Measurements from ENCODE around the gene LGR6.
A peak's percentile ranks its signal among the peaks of the same experiment; 100 is the strongest.

Gene LGR6

DNA sequence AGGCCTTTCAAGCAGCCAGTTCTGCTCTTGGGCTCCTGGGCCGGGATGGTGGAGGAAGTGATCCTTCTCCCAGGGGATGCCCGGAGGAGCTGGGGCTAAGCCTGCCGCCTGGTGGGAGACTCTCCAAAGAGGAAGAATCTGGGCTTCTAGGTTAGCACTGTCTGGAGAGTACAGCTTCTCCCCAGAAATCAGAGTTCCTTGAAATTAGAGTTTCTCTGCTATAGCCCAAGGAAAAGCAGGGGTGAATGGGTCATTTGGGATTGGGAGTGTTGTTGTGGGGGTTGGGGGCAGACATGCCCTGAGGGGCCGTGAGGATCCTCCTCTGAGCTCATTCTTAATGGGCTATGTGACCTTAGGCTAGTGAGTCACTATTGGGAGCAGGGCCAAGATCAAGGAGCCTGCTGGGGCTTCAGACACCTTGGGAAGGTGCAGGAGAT lies 6.5 kb downstream of the LGR6 start:
- no peak for DNase-seq

DNA sequence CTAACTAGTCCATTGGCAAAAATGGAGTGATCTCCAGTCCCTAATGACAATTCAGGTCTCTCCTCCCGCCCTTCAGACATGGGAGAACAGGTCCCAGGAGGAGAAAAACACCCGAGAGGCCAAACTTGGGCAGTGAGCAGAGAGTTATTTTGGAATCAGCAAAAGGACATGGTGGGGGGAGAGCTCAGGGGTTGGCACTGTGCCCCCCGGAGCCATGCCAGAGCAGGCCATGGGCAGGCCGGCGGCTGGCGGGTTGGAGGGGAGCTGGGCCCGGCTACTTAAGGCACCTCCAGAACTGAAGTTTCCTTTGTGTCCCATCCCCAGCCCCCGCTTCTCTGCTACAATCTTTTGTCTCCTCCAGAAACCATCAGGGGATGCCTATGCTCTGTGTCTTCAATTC lies 7.1 kb downstream of the LGR6 start:
- DNase-seq, result no peak

DNA sequence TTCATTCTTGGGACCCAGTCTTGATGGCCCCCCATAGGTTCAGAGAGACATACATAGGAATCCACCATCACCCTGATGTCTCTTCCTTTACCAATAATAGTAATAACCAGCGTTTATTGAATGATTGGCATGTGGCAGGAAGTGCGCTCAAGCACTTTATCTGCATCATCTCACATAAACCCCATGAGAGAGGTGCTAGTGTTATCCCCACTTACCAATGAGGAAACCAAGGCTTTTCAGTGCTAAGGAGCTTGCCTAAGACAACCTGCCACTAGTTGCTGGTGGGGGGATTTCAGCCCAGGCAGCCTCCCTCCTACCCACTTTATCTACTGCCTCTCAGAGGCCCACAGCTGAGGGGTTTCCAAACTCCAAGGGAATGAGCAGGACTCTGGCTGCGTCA lies 7.7 kb downstream of the LGR6 start:
- peak in 1 of 2 donors; percentile 35 for DNase-seq

DNA sequence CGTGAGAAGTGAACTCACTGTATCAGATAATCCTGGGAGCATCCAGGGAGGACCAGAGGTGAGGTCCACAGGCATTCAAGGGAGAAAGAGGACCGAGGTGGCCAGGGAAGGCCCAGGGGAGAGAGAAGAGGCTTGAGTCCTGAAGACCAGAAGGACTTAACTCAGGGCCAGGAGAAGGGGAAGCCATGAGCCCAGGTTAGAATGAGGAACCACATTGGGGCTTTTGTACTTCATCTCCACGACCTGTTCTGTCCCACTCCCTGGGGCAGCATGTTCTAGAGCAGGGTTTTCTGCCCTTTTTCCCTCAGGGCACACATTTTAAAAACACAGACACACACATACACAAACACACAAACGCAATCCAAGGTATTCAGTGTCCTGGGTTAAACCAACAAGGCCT lies 8.4 kb downstream of the LGR6 start:
- DNase-seq, result no peak

DNA sequence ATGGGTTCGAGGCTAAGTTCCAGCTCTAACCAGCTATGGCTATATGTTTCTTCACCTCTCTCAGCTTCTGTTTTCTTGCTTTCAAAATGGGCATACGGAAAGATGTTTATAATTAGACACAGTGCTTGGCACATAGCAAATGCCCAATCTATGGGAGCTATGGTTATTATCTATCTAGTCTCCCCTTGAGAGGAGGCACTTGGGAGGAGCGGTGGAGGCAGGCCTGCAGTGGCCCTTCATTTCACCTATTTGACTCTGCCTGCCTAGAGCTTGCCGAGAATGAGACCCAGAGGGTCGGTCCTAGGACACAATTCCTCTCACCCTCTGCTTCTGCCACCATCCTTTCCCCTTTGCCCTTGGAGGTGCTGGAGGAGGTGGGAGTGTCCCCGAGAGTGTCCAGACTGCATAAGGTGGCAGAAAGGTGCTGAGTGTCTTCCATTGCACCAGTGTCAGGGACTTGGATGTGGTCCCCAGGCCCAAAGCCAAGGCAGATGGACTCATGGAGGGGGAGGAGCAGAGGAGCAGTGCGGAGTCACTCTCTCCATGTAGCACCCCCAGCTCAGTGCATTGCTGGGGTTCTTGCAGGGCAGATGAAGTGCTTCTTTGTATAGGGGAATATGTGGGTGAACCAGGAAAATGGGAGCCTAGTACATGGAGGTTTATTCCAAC lies 9.0 kb downstream of the LGR6 start:
- no peak for DNase-seq

DNA sequence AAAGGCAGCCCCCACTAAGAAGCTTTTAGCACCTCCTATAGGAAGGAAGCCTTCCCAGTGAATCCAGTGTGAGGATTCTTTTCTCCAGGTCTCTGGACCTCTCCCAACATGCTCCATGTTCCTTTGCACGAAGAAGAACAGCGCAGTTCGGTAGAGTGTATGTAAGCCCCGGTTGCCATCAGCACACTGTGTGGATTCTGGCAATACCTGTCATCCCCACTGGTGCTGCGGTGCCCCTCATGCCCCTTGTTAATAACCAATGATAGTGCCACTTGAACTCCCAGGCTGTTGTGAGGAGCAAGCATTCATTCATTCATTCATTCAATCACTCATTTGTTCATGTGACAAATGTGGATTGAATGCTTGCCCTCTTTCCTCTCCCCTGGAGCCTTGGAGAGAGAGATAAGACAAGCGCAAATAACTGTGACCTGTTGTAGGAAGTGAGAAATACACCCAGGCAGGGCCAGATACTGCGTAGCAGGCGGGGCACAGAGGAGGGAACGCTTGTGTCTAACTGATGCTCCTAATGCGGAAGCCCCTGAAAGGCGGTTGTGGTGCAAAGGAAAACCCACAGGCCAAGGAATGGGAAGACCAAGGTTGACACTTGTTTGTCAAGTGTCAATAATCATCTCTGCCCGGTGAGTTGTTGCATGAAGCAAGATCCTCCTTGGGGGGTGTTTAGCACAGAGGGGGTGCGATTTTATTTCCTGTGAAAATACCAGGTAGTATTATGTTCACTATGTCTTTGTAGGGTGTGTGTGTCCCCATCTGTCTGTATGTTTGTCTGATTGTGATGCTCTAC lies 9.8 kb downstream of the LGR6 start:
- peak; percentile 29 to 36 for DNase-seq

DNA sequence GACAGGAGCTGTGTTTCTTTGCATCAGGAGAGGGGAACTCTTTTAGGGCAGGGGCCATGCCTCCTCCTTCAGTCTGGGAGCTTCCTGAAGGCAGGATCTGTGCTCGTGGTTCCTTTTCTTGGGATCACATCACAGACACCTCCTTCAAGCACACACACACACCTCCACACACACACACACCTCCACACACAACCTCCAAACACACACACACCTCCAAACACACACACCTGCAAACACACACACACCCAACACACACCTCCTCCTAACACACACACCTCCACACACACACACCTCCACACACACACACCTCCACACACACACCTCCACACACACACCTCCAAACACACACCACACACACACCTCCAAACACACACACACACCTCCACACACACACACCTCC lies 10.5 kb downstream of the LGR6 start:
- DNase-seq, result no peak

DNA sequence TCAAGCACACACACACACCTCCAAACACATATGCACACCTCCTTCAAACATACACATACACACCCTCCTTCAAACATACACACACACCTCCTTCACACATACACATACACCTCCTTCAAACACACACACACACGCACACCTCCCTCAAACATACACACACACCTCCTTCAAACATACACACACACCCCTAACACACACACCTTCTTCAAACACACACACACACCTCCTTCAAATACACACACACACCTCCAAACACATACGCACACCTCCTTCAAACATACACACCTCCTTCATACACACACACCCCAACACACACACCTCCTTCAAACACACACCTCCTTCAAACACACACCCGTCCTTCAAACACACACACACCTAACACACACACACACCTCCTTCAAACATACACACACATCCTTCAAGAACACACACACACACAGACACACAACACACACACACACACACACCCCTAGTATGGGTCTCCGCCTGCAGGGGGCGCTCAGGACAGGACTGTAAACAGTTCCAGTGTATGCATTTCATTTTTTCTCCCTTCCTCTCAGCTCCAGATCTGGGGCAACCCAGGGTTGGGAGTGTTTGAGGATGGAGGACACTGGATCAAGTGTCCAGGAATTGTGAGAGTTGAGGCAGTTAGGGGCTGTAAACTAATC lies 12.1 kb downstream of the LGR6 start:
- DNase-seq, result no peak

DNA sequence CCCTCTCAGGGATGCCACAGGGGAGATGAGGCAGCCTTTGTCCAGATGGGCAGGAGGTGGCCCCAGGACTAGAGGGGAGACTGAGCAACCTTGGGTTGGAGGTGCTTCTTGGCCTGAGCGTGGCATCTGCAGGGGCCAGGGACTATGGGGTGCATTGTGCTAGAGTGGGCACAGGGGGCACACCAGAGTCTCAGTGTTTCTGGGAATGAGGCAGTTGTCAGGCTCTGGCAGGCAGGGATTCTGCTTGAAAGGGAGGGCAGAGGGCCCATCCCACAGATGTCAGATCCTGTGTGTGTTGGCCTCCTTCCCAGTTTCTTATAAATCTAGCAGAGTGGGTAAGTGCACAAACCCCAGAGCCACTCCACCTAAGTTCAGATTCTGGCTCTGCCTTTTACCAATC lies 13.7 kb downstream of the LGR6 start:
- DNase-seq, result no peak

DNA sequence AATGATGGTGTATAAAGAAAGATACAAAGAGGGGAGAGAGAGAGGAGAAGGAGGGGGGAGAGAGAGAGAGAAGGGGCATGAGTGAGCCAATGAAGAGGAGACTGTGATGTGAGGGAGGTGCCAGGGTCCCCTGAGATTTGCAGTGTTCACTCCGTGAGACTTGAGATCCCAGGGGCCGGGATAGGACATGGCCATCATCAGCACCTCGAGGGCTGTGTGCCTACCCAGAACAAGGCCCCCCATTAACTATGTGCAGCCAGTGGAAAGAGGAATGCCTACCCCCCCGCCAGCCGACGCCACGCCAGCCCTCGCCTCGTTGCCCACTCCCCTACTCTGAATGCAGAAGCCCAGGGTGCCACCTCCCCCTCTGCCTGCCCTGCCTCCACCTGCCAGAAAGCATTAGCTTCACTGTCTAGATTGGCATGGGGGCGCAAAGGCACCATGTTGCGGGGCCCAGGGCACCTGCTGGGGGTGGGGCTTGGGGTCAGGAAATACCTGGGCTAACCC lies 14.8 kb downstream of the LGR6 start:
- DNase-seq, result no peak

DNA sequence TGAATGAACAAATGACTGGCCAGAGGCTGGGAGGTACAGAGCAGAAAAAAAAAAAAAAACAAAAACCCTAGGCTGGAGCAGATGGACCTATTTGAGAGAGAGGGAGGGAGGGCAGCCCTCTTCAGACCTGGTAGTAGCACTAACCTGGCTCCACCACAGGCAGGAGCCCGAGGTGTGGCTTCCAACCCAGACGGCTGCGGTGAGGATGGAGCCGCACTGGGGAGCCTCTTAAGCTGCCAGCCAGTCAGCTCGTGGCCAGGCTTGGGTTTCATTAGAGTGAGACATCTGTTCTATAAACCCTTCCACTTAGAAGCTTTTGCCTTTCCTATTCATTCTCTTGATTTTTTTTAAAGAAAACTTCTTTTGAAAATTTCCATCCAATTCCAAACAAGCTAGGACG lies 16.8 kb downstream of the LGR6 start:
- DNase-seq, result no peak

DNA sequence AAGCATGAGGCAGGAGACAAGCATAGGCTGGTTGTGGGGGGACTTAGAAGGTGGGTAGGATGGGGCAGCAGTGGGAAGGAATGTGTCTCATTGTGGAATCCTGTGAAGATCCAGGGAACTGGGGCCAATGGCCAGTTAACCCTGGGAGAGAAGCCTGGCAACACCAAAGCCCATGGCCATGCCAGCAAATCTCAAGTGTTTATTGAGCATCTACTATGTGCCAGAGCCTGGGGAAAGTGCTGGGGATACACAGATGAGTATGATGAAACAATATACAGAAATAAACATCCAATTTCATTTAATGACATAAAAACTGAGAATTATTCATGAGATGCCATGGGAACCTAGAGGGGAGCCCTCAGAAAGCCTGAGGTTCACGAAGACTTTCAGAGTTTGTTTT lies 17.4 kb downstream of the LGR6 start:
- no peak for DNase-seq

DNA sequence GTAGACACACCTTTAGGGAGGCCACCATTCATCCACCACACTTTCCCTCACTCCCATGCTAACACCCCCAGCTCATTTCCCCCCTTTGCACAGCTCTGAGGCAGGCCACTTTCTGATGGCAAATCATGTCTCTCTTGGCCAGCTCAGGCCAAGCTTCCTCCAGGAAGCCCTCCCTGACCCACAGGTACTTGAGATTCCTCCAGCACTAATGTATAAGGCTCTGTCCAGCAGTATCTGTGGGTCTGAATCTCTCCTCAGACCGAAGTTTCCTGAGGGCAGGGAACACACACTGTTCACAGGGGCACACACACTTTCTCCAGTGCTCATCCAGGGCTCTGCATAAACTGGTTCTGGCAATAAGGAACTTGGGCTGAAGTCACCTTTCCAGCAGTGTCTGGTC lies 19.2 kb downstream of the LGR6 start:
- DNase-seq, result no peak

DNA sequence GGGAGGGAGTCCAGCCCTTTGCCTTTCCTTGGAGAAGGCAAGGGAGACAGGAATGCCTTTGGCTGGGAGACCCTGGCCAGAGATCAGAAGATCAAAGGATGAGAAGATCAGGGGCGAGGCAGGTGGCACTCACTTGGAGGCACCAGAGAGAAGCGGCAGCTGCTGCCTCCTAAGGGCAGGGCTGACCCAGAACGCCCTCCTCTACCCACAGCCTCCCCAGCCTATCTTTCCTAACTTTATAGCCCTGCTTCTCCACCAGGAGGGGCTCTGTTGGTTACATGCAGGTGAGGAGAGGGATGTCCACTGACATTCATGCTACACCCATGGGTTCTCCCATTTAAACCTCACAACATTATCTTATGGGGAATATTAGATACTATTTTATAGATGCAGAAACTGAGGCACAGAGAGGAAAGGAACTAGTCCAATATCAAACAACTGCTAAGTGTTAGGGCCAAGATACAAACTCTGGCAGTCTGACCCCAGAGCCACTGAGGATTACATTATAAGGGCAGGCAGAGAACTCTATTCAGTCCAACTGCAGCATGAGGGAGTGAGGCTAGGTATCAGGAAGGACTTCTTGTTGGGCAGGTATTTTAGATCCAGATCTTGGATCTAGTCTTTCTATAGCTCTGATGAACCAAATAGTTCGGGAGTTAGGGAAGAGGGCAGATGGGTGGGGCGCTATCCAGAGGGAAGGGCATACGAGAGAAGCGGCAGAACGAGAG lies 19.9 kb downstream of the LGR6 start:
- no peak for DNase-seq

DNA sequence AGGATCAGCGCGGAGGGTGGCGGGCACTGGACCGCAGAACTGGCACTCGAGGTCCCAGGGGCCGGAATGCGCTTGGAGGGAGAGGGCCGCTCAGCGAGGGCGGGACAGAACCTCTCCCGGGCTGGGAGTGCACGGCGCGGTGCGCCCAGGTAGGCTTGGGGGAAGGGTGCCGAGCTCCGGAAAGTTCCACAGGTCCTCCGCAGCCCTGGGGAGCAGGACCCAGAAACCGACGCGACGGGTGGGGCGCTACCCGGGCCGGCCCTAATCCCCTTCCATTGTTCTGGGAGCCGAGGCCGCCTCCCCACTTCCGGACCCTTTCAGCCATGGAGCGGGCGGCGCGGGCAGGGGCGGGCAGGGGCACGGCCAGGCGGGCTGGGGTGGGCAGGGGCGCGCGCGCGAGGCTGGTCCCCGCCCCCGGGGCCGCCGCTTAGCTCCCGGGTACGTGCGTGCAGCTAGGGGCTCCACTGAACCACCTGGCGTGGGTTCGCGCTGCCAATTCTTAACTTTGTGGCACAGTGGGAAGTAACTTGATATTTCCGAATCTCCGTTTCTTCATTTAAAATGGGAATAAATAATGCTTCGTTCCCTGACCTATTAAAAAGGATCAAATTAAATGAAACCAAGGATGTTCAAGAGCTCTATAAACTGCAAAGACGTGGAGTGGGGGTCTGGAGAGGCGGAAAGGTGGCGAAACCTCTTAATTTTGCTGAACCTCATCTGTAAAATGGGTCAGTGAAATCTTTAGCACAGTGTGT lies 20.7 kb downstream of the LGR6 start:
- no peak for DNase-seq

DNA sequence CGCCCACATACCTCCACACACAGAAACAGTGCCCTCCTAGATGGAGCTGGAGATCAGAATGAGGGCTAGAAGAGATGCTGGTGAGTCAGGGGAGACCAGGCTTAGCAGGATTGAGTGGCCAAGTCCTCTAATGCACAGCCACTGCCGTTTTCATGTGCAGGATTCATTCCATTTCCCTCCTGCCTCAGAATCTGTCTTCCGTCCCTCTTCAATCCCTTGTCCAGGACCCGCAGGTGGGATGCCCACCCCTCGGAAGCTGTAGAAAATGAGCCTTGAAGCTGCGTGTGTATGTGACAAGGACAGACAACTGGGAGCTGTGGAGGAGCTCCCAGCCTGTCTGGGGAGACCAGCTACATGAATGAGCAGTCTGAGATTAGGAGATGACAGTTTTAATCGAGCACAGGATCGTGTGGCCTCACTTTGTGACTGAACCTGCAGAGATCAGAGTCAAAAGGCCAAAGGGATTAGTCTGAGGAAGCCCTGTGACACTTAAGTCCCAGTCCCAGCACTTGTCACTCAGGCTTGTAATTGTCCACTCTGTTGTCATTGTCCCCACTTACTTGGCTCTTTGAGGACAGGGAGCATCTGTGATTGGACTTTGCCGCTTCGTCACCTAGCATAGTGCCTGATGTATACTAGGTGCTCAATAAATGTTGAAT lies 22.0 kb downstream of the LGR6 start:
- no peak for DNase-seq

DNA sequence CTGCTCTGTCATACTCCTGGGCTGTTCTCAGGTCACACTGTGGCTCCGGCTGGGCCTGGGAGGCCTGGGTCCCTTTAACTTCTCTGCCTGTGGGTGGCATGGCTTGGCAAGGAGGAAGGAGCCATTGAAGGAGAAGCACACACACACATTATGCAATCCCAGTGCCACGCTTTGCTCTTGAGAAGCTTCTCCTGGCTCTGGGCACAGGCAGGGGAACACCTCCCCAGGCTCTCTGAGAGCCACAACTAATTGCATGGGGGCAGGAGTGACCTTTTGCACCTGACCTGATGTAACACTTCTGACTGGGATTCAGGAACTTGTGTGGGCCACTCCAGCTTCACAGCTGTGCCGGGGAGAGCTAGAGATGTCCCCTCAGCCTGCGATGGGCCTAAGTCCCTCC lies 23.1 kb downstream of the LGR6 start:
- DNase-seq, result no peak

DNA sequence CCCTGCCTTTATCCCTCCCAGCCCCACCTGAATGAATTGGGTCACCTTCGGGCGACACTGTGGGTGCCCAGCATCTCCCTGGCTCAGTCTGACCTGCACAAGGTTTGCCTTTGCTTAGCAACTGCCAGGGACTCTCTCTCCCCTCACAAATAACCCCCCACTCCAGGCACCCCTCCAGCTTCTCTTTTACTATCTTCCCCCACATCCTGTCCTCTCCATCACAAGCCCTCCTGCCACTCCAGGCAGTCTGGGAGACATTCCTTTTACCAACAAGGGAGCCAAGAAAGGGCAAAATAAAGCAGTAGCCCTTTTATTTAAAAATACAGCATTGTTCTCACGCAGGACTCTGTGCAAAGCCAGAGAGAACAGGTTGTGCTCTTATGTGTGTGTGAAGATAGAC lies 23.9 kb downstream of the LGR6 start:
- no peak for DNase-seq

DNA sequence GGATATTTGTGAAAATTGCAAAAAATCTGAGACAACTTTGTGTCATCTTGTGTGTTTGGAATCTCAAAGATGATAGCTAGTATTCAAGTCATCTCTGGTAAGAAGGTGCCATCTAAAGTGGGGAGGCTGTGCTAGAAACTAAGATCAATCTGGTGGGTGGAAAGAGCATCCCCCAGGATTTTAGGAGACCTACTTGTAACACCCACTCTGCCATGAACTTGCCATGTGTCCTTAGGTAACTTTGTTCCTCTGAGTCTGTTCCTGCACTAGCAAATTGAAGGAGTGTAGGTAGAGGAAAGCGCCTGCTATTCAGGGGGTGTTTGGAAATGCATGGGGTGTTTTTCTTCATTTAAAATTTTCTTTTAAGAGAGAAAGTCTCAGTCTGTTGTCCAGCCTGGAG lies 24.4 kb downstream of the LGR6 start:
- DNase-seq, result no peak

DNA sequence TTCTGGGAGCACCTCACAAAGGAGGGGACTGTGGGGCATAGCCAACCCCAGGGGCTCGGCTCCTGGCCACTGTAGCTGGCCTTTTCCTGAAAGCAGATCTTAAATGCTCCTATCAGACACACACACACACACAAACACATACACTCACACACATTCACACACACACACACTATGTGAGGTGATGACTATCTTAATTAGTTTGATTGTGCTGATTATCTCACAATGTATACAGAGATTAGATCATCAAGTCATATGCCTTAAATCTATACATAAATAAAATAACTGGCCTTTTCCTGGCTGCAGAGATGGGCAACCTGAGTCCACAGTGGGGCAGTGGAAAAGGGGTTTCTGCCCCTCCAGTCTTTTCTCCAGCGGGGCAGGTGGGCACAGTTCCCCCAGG lies 27.1 kb downstream of the LGR6 start:
- no peak for DNase-seq

DNA sequence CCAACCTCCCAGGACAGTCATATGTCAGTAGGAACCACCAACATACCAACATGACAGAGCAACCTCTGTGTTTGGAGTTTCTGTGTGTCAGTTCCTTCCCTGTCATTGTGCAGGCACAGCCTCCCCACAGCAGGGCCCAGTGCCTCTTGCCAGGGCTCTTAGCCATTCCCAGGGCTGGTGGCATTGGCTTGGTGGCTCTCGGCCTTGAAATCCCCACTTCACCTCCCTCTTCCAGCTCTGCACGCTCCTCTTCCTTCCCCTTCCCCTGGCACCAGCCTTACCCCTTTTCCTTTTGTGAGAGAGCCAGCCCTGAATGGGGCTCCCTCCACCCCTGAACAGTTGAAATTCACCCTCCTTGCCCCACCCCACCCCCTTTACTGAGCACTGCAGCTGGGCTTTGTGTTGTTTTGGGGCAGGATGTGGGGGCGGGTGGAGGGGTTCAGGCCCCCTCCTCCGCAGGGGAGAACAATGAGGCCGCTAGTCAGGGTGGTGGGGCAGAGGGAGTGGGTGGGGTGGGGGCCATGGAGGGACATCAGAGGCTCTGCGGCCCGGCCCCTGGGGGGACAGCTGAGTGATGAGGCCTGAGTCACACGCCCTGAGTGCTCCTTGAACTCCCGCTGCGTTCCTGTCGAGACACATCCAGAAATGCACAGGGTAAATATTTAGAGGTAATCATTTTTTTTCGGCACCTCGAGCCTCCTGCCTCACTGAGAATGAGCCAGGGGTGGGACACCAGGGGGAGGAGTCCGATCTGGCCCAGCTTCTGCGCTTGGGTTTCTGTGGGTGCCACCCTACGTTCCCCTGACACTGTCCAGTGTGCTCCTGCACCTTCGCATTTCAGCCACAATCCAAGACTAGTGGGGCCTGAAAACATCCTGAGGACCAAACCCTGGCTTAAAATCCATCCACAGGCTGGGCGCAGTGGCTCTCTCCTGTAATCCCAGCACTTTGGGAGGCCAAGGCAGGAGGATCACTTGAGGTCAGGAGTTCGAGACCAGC lies 28.6 kb downstream of the LGR6 start:
- DNase-seq, result no peak

Data from CD4-positive, alpha-beta T cell treated with Interleukin-1 beta for 1 hour (primary cell).